HEK293 (cell line): Measurements from ENCODE around the gene LY6G6F.

Experiments
- CTCF ChIA-PET: fragments of 350-600 bp; formaldehyde crosslinking; extraction: SDS; loops from one replicate; lab custom pipeline; 2021; ENCODE audit warnings: antibody characterized with exemption; lab: Yijun Ruan, JAX
- POLR2A ChIA-PET: fragments of 300-600 bp; formaldehyde crosslinking; extraction: SDS; loops from one replicate; lab custom pipeline; 2020; ENCODE audit warnings: antibody characterized with exemption, inconsistent platforms; lab: Yijun Ruan, JAX
- H3K27ac ChIP-seq: fragments of 200-500 bp; sonication (Bioruptor generic); 2 replicates; pipeline ENCODE4 v1.5.1; 2014; ENCODE audit warnings: low read depth, low read length, control low read depth, inconsistent platforms; ENCODE audit errors: extremely low read depth
- H3K36me3 ChIP-seq, 2 experiments: fragments of 200-500 bp in 1 of 2; sonication (Bioruptor generic) in 1 of 2; 1 replicate in 1 of 2; 2 replicates in 1 of 2; pipeline ENCODE4 v1.5.1; 2014 to 2017; ENCODE audit warnings: inconsistent platforms in 2 of 2, low read length in 2 of 2; ENCODE audit not compliant: control insufficient read depth in 2 of 2, insufficient read depth in 1 of 2
- H3K4me1 ChIP-seq: fragments of 200-500 bp; sonication (Bioruptor generic); 2 replicates; pipeline ENCODE4 v1.5.1; 2014; ENCODE audit warnings: mild to moderate bottlenecking, low read length, inconsistent platforms; ENCODE audit not compliant: control insufficient read depth, insufficient read depth
- H3K4me3 ChIP-seq: 2 replicates; pipeline ENCODE4 v1.5.1; 2011; ENCODE audit warnings: low read depth, mild to moderate bottlenecking, control low read depth, low read length, moderate library complexity
- H3K9me3 ChIP-seq: fragments of 200-500 bp; sonication (Bioruptor generic); 2 replicates; pipeline ENCODE4 v1.5.1; 2014; ENCODE audit warnings: low read depth, low read length, inconsistent platforms; ENCODE audit not compliant: control insufficient read depth, insufficient read depth
- FEZF1 ChIP-seq: fragments of 450-650 bp; formaldehyde crosslinking; IDR thresholded peaks from 2 replicates; pipeline ENCODE4 v1.5.1; 2016; ENCODE audit warnings: missing biosample characterization, missing genetic modification characterization
- GLIS1 ChIP-seq: fragments of 450-650 bp; formaldehyde crosslinking; IDR thresholded peaks from 2 replicates; pipeline ENCODE4 v1.5.1; 2016; ENCODE audit warnings: missing biosample characterization, missing genetic modification characterization
- HOXA7 ChIP-seq: sonication (generic); formaldehyde crosslinking; IDR thresholded peaks from 2 replicates; pipeline ENCODE4 v1.8.1; 2022; ENCODE audit warnings: missing genetic modification reagents, borderline replicate concordance
- KLF16 ChIP-seq: fragments of 450-650 bp; formaldehyde crosslinking; IDR thresholded peaks from 2 replicates; pipeline ENCODE4 v1.5.1; 2017; ENCODE audit warnings: missing biosample characterization, missing genetic modification characterization
- KLF7 ChIP-seq: fragments of 450-650 bp; formaldehyde crosslinking; IDR thresholded peaks from 2 replicates; pipeline ENCODE4 v1.5.1; 2016; ENCODE audit warnings: missing biosample characterization, missing genetic modification characterization, borderline replicate concordance
- TRIM28 ChIP-seq: IDR thresholded peaks from 2 replicates; pipeline ENCODE4 v1.6.1; 2011; ENCODE audit warnings: low read length, control low read depth, borderline replicate concordance
- ZEB2 ChIP-seq: fragments of 450-650 bp; formaldehyde crosslinking; IDR thresholded peaks from 2 replicates; pipeline ENCODE4 v1.5.1; 2016; ENCODE audit warnings: missing biosample characterization, missing genetic modification characterization
- ZFHX2 ChIP-seq: fragments of 450-650 bp; formaldehyde crosslinking; conservative IDR thresholded peaks from 2 replicates; pipeline ENCODE4 v1.5.1; 2016; ENCODE audit warnings: missing biosample characterization, missing genetic modification characterization
- ZFP3 ChIP-seq: fragments of 450-650 bp; formaldehyde crosslinking; IDR thresholded peaks from 2 replicates; pipeline ENCODE4 v1.5.1; 2016; ENCODE audit warnings: low read depth, missing biosample characterization, missing genetic modification characterization
- ZFP37 ChIP-seq: fragments of 450-650 bp; formaldehyde crosslinking; IDR thresholded peaks from 2 replicates; pipeline ENCODE4 v1.5.1; 2016; ENCODE audit warnings: missing biosample characterization, missing genetic modification characterization
- ZNF214 ChIP-seq: fragments of 450-650 bp; formaldehyde crosslinking; IDR thresholded peaks from 2 replicates; pipeline ENCODE4 v1.5.1; 2017; ENCODE audit warnings: missing biosample characterization, mild to moderate bottlenecking, missing genetic modification characterization, borderline replicate concordance
- ZNF341 ChIP-seq: fragments of 450-650 bp; formaldehyde crosslinking; IDR thresholded peaks from 2 replicates; pipeline ENCODE4; 2016; ENCODE audit warnings: low read depth, missing biosample characterization, missing genetic modification characterization
- ZNF416 ChIP-seq: fragments of 450-650 bp; formaldehyde crosslinking; IDR thresholded peaks from 2 replicates; pipeline ENCODE4 v1.5.1; 2016; ENCODE audit warnings: missing biosample characterization, missing genetic modification characterization
- ZNF48 ChIP-seq: fragments of 450-650 bp; formaldehyde crosslinking; IDR thresholded peaks from 2 replicates; pipeline ENCODE4 v1.5.1; 2016; ENCODE audit warnings: missing biosample characterization, missing genetic modification characterization
- ZNF501 ChIP-seq: fragments of 450-650 bp; formaldehyde crosslinking; IDR thresholded peaks from 2 replicates; pipeline ENCODE4 v1.5.1; 2016; ENCODE audit warnings: missing biosample characterization, missing genetic modification characterization
- ZNF530 ChIP-seq: fragments of 450-650 bp; formaldehyde crosslinking; IDR thresholded peaks from 2 replicates; pipeline ENCODE4 v1.5.1; 2016; ENCODE audit warnings: low read depth, missing biosample characterization, missing genetic modification characterization
- ZNF600 ChIP-seq: fragments of 450-650 bp; formaldehyde crosslinking; IDR thresholded peaks from 2 replicates; pipeline ENCODE4 v1.5.1; 2016; ENCODE audit warnings: missing biosample characterization, missing genetic modification characterization
- ZNF785 ChIP-seq: fragments of 450-650 bp; formaldehyde crosslinking; IDR thresholded peaks from 2 replicates; pipeline ENCODE4 v1.5.1; 2016; ENCODE audit warnings: missing biosample characterization, missing genetic modification characterization
- ZNF843 ChIP-seq: fragments of 450-650 bp; formaldehyde crosslinking; IDR thresholded peaks from 2 replicates; pipeline ENCODE4 v1.5.1; 2016; ENCODE audit warnings: missing biosample characterization, missing genetic modification characterization
- ZSCAN23 ChIP-seq: fragments of 450-650 bp; formaldehyde crosslinking; IDR thresholded peaks from 2 replicates; pipeline ENCODE4 v1.5.1; 2016; ENCODE audit warnings: missing biosample characterization, missing genetic modification characterization
- TF ChIP-seq, protein P1 (sequence below): IDR thresholded peaks from 2 replicates; pipeline ENCODE4 v1.6.1; 2011; ENCODE audit warnings: mild to moderate bottlenecking, low read depth, low read length, borderline replicate concordance
- TF ChIP-seq, protein P2 (sequence below): sonication (generic); formaldehyde crosslinking; IDR thresholded peaks from 2 replicates; pipeline ENCODE4 v1.8.1; 2022; ENCODE audit warnings: mild to moderate bottlenecking, moderate library complexity, missing genetic modification reagents
- TF ChIP-seq, protein P3 (sequence below): fragments of 450-650 bp; formaldehyde crosslinking; IDR thresholded peaks from 2 replicates; pipeline ENCODE4 v1.5.1; 2016; ENCODE audit warnings: missing biosample characterization, missing genetic modification characterization, borderline replicate concordance
- TF ChIP-seq, protein P4 (sequence below): fragments of 450-650 bp; formaldehyde crosslinking; IDR thresholded peaks from 2 replicates; pipeline ENCODE4 v1.5.1; 2017; ENCODE audit warnings: missing biosample characterization, missing genetic modification characterization
- TF ChIP-seq, protein P5 (sequence below): fragments of 450-650 bp; formaldehyde crosslinking; IDR thresholded peaks from 2 replicates; pipeline ENCODE4 v1.5.1; 2016; ENCODE audit warnings: missing biosample characterization, missing genetic modification characterization
- TF ChIP-seq, protein P6 (sequence below): fragments of 450-650 bp; formaldehyde crosslinking; IDR thresholded peaks from 2 replicates; pipeline ENCODE4 v1.5.1; 2016; ENCODE audit warnings: missing biosample characterization, missing genetic modification characterization

LY6G6F gene

DNA sequence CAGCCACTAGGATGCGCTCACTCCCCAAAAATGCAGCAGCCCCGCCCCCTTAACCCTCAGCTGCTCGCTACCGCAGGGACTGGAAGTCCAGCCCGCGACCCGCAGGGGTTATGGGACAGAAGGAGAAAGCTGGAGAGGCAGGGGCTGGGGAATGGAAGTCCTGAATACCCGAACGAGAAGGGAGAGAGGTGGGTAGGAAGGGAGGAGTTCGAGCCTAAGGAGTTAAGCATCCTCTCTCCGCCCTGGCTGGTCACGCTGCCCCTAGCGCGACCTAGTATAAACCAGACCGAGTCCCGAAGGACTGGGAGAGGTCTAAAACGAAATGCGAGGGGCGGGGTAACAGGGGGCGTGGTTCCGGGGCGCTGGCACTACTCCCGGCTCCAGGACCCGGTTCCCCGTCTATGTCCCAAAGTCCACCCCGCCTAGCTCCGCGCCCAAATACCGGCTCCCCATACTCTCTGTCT is 22.9 kb downstream of the LY6G6F start (continued):
- TF ChIP-seq, protein P1, sequence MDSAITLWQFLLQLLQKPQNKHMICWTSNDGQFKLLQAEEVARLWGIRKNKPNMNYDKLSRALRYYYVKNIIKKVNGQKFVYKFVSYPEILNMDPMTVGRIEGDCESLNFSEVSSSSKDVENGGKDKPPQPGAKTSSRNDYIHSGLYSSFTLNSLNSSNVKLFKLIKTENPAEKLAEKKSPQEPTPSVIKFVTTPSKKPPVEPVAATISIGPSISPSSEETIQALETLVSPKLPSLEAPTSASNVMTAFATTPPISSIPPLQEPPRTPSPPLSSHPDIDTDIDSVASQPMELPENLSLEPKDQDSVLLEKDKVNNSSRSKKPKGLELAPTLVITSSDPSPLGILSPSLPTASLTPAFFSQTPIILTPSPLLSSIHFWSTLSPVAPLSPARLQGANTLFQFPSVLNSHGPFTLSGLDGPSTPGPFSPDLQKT = no peak
- TF ChIP-seq, protein P2, sequence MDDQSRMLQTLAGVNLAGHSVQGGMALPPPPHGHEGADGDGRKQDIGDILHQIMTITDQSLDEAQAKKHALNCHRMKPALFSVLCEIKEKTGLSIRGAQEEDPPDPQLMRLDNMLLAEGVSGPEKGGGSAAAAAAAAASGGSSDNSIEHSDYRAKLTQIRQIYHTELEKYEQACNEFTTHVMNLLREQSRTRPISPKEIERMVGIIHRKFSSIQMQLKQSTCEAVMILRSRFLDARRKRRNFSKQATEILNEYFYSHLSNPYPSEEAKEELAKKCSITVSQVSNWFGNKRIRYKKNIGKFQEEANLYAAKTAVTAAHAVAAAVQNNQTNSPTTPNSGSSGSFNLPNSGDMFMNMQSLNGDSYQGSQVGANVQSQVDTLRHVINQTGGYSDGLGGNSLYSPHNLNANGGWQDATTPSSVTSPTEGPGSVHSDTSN (CRISPR knock-in tag) = no peak
- TF ChIP-seq ZNF48 (tag by site-specific recombination) = no peak
- TF ChIP-seq, protein P3, sequence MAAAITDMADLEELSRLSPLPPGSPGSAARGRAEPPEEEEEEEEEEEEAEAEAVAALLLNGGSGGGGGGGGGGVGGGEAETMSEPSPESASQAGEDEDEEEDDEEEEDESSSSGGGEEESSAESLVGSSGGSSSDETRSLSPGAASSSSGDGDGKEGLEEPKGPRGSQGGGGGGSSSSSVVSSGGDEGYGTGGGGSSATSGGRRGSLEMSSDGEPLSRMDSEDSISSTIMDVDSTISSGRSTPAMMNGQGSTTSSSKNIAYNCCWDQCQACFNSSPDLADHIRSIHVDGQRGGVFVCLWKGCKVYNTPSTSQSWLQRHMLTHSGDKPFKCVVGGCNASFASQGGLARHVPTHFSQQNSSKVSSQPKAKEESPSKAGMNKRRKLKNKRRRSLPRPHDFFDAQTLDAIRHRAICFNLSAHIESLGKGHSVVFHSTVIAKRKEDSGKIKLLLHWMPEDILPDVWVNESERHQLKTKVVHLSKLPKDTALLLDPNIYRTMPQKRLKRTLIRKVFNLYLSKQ (tag by site-specific recombination) = no peak
- TF ChIP-seq HOXA7 (CRISPR knock-in tag) = no peak
- peak; percentile 89 for TF ChIP-seq ZNF600 (tag by site-specific recombination)
- no peak for TF ChIP-seq ZNF214 (tag by site-specific recombination)
- no peak for TF ChIP-seq FEZF1 (tag by site-specific recombination)
- no peak for TF ChIP-seq ZNF530 (tag by site-specific recombination)
- no peak for TF ChIP-seq ZNF416 (tag by site-specific recombination)
- TF ChIP-seq ZFHX2 (tag by site-specific recombination) = no peak
- no peak for TF ChIP-seq ZSCAN23 (tag by site-specific recombination)

DNA sequence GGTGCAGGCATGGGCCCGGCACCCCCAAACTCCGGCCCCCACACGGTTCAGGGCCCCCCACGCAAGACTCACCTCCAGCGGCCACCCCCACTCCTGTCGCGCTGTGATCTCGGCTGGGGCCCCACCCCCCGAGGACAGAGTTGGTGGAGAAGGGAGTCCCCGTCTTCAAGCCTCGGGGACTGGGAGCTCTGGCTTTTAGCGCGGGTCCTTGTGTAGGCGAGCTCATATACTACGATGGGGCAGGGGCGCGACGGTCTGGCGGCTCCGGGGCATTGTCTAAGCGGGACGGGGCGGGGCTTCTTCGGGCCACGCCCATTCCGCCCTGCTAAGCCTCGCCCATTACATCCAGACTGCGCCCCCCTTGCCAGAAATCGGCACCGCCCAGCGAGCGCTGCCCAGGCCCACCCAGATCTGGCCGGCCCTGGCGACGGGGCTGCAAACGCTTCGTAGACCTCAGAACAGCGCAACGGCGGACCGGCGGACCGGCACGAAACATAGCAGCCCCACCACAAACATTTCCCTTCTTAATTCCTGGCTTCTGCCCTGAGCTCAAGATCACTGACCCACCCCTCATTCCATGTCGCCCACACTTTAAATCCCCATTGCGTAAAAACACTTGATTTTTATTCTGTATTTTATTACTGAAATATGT is 23.4 kb downstream of the LY6G6F start:
- ChIA-PET CTCF (interaction anchor here (0.7 to 3.6 kb wide), 19 partner anchors 9 to 229 kb away, joined by 3 to 28 read pairs (median 5); partner anchors contain the start of genes LY6G5C, MSH5, NEU1 and VARS1), POLR2A (interaction anchor here (0.6 to 4.7 kb wide), 33 partner anchors 9 to 1242 kb away, joined by 3 to 54 read pairs (median 5); partner anchors contain the start of genes ABHD16A, APOM, BAG6 and CSNK2B)
- Histone ChIP-seq H3K4me1 (peaks cover 7% of the 10 kb centered on the region), H3K27ac (peak overlapping the region; percentile 67), H3K4me3 (peak overlapping the region; percentile 74), H3K36me3 (peaks cover 12 to 63% of the 10 kb centered on the region in 2 experiments; a peak in 2 of 3 replicates), H3K9me3 (no peaks in the 10 kb centered on the region)
- TF ChIP-seq, protein P4, sequence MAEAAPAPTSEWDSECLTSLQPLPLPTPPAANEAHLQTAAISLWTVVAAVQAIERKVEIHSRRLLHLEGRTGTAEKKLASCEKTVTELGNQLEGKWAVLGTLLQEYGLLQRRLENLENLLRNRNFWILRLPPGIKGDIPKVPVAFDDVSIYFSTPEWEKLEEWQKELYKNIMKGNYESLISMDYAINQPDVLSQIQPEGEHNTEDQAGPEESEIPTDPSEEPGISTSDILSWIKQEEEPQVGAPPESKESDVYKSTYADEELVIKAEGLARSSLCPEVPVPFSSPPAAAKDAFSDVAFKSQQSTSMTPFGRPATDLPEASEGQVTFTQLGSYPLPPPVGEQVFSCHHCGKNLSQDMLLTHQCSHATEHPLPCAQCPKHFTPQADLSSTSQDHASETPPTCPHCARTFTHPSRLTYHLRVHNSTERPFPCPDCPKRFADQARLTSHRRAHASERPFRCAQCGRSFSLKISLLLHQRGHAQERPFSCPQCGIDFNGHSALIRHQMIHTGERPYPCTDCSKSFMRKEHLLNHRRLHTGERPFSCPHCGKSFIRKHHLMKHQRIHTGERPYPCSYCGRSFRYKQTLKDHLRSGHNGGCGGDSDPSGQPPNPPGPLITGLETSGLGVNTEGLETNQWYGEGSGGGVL (tag by site-specific recombination) = peak; percentile 15; the same call in 1 of the 2 replicates
- no peak for TF ChIP-seq TRIM28
- TF ChIP-seq ZNF785 (tag by site-specific recombination) = no peak
- peak; percentile 89 for TF ChIP-seq GLIS1
- peak; percentile 56; the same call in 1 of the 2 replicates for TF ChIP-seq ZFP37 (tag by site-specific recombination)
- TF ChIP-seq, protein P5, sequence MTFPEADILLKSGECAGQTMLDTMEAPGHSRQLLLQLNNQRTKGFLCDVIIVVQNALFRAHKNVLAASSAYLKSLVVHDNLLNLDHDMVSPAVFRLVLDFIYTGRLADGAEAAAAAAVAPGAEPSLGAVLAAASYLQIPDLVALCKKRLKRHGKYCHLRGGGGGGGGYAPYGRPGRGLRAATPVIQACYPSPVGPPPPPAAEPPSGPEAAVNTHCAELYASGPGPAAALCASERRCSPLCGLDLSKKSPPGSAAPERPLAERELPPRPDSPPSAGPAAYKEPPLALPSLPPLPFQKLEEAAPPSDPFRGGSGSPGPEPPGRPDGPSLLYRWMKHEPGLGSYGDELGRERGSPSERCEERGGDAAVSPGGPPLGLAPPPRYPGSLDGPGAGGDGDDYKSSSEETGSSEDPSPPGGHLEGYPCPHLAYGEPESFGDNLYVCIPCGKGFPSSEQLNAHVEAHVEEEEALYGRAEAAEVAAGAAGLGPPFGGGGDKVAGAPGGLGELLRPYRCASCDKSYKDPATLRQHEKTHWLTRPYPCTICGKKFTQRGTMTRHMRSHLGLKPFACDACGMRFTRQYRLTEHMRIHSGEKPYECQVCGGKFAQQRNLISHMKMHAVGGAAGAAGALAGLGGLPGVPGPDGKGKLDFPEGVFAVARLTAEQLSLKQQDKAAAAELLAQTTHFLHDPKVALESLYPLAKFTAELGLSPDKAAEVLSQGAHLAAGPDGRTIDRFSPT (tag by site-specific recombination) = 0 out of 2 replicates have a peak, but pooled peaks have one; percentile 39
- TF ChIP-seq ZNF843 (tag by site-specific recombination) = peak; percentile 10; the same call in 1 of the 2 replicates
- peak; percentile 38; the same call in 1 of the 2 replicates for TF ChIP-seq KLF7 (tag by site-specific recombination)
- TF ChIP-seq, protein P6, sequence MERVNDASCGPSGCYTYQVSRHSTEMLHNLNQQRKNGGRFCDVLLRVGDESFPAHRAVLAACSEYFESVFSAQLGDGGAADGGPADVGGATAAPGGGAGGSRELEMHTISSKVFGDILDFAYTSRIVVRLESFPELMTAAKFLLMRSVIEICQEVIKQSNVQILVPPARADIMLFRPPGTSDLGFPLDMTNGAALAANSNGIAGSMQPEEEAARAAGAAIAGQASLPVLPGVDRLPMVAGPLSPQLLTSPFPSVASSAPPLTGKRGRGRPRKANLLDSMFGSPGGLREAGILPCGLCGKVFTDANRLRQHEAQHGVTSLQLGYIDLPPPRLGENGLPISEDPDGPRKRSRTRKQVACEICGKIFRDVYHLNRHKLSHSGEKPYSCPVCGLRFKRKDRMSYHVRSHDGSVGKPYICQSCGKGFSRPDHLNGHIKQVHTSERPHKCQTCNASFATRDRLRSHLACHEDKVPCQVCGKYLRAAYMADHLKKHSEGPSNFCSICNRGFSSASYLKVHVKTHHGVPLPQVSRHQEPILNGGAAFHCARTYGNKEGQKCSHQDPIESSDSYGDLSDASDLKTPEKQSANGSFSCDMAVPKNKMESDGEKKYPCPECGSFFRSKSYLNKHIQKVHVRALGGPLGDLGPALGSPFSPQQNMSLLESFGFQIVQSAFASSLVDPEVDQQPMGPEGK (tag by site-specific recombination) = peak; percentile 82
- peak; percentile 50; the same call in 1 of the 2 replicates for TF ChIP-seq ZEB2 (tag by site-specific recombination)
- peak; percentile 48; the same call in 1 of the 2 replicates for TF ChIP-seq ZNF501 (tag by site-specific recombination)
- peak; percentile 65; the same call in 1 of the 2 replicates for TF ChIP-seq ZFP3 (tag by site-specific recombination)
- peak; percentile 48; the same call in 1 of the 2 replicates for TF ChIP-seq ZNF341 (tag by site-specific recombination)
- peak; percentile 5; the same call in 1 of the 2 replicates for TF ChIP-seq KLF16 (tag by site-specific recombination)
